ENCODE results near the gene CMTM3. TPM values are rescaled to one million over a fixed set of nuclear protein-coding genes. Genes with fewer than 3 reads are reported as not detected.

Gene CMTM3
- total RNA-seq, 1 donor from 2014 or later, result 104 TPM

- H3K4me3 Mint-ChIP-seq (ENCODE audit: unreplicated experiment), result no peak overlapping the region
- peak overlapping the region; percentile 87 for H3K27ac Mint-ChIP-seq (ENCODE audit: unreplicated experiment)
- H3K4me1 Mint-ChIP-seq (ENCODE audit: unreplicated experiment), result peaks cover 58% of the 10 kb centered on the region
- peaks cover 14% of the 10 kb centered on the region for H3K36me3 Mint-ChIP-seq (ENCODE audit: unreplicated experiment)
- no peak for DNase-seq (ENCODE audit: extremely low spot score, unreplicated experiment)
- H3K27me3 Mint-ChIP-seq (ENCODE audit: unreplicated experiment), result no peaks in the 10 kb centered on the region
- TF ChIP-seq CTCF (IDR thresholded peaks at IDR 0.05), result no peak
- H3K9me3 Mint-ChIP-seq (ENCODE audit: unreplicated experiment), result no peaks in the 10 kb centered on the region
These were observed 12.1 kb downstream of the CMTM3 start for GRCh38 chr16:66616592-66616991.

- H3K9me3 Mint-ChIP-seq (ENCODE audit: unreplicated experiment), result no peaks in the 10 kb centered on the region
- DNase-seq (ENCODE audit: extremely low spot score, unreplicated experiment), result no peak
- H3K4me1 Mint-ChIP-seq (ENCODE audit: unreplicated experiment), result peaks cover 58% of the 10 kb centered on the region
- H3K36me3 Mint-ChIP-seq (ENCODE audit: unreplicated experiment), result peaks cover 16% of the 10 kb centered on the region
- peak overlapping the region; percentile 87 for H3K27ac Mint-ChIP-seq (ENCODE audit: unreplicated experiment)
- H3K4me3 Mint-ChIP-seq (ENCODE audit: unreplicated experiment), result no peak overlapping the region
- H3K27me3 Mint-ChIP-seq (ENCODE audit: unreplicated experiment), result no peaks in the 10 kb centered on the region
- no peak for TF ChIP-seq CTCF (IDR thresholded peaks at IDR 0.05)
These were observed 12.5 kb downstream of the CMTM3 start for GRCh38 chr16:66617010-66617434.

- Mint-ChIP-seq H3K27ac (ENCODE audit: unreplicated experiment) (peak overlapping the region; percentile 87), H3K9me3 (ENCODE audit: unreplicated experiment) (no peaks in the 10 kb centered on the region), H3K4me1 (ENCODE audit: unreplicated experiment) (peaks cover 58% of the 10 kb centered on the region), H3K36me3 (ENCODE audit: unreplicated experiment) (peaks cover 15% of the 10 kb centered on the region), H3K4me3 (ENCODE audit: unreplicated experiment) (no peak overlapping the region), H3K27me3 (ENCODE audit: unreplicated experiment) (no peaks in the 10 kb centered on the region)
- no peak for DNase-seq (ENCODE audit: extremely low spot score, unreplicated experiment)
- no peak for TF ChIP-seq CTCF (IDR thresholded peaks at IDR 0.05)
These were observed 13.2 kb downstream of the CMTM3 start for GRCh38 chr16:66617728-66618127.

GRCh38 chr16:66618588-66619375, 14.3 kb downstream of the CMTM3 start:
- no peak for DNase-seq (ENCODE audit: extremely low spot score, unreplicated experiment)
- peaks cover 8% of the 10 kb centered on the region for H3K36me3 Mint-ChIP-seq (ENCODE audit: unreplicated experiment)
- peaks cover 62% of the 10 kb centered on the region for H3K4me1 Mint-ChIP-seq (ENCODE audit: unreplicated experiment)
- TF ChIP-seq CTCF (IDR thresholded peaks at IDR 0.05), result no peak
- H3K9me3 Mint-ChIP-seq (ENCODE audit: unreplicated experiment), result no peaks in the 10 kb centered on the region
- no peak overlapping the region for H3K4me3 Mint-ChIP-seq (ENCODE audit: unreplicated experiment)
- H3K27me3 Mint-ChIP-seq (ENCODE audit: unreplicated experiment), result no peaks in the 10 kb centered on the region
- peak overlapping the region; percentile 87 for H3K27ac Mint-ChIP-seq (ENCODE audit: unreplicated experiment)

- Mint-ChIP-seq H3K36me3 (ENCODE audit: unreplicated experiment) (peaks cover 8% of the 10 kb centered on the region), H3K27me3 (ENCODE audit: unreplicated experiment) (no peaks in the 10 kb centered on the region), H3K9me3 (ENCODE audit: unreplicated experiment) (no peaks in the 10 kb centered on the region), H3K4me3 (ENCODE audit: unreplicated experiment) (no peak overlapping the region), H3K27ac (ENCODE audit: unreplicated experiment) (peak overlapping the region; percentile 87), H3K4me1 (ENCODE audit: unreplicated experiment) (peaks cover 61% of the 10 kb centered on the region)
- no peak for DNase-seq (ENCODE audit: extremely low spot score, unreplicated experiment)
- TF ChIP-seq CTCF (IDR thresholded peaks at IDR 0.05), result no peak
These were observed 15.3 kb downstream of the CMTM3 start for GRCh38 chr16:66619534-66620428.
